DND-41 (cell line): ENCODE results near the gene FDX1.

Source experiments
- ATAC-seq: fragments of 200-7000 bp; cut with Tn5 transposase; 3 replicates; pipeline ENCODE4 v1.9.1; 2021; ENCODE audit warnings: low read depth; ENCODE audit not compliant: insufficient read depth
- DNase-seq: peaks from one replicate; pipeline ENCODE4 v3.0.0-alpha.2; 2020
- H2AFZ ChIP-seq: 2 replicates; pipeline ENCODE4 v1.6.0; 2012; ENCODE audit warnings: low read depth, low read length
- H3K27ac ChIP-seq: 2 replicates; pipeline ENCODE4 v1.5.1; 2012; ENCODE audit warnings: low read length, inconsistent platforms
- H3K27me3 ChIP-seq: fragments of 200-600 bp; sonication (generic); 2 replicates; pipeline ENCODE4 v1.6.0; 2012; ENCODE audit warnings: low read length, mild to moderate bottlenecking, inconsistent platforms; ENCODE audit not compliant: insufficient read depth, poor library complexity
- H3K36me3 ChIP-seq: 2 replicates; pipeline ENCODE4 v1.5.1; 2012; ENCODE audit warnings: low read length, inconsistent platforms; ENCODE audit not compliant: insufficient read depth
- H3K4me1 ChIP-seq: 2 replicates; pipeline ENCODE4 v1.5.1; 2012; ENCODE audit warnings: mild to moderate bottlenecking, low read length; ENCODE audit not compliant: insufficient read depth
- H3K4me2 ChIP-seq: 2 replicates; pipeline ENCODE4 v1.6.0; 2012; ENCODE audit warnings: mild to moderate bottlenecking, moderate library complexity, low read length, inconsistent platforms; ENCODE audit not compliant: insufficient read depth
- H3K4me3 ChIP-seq, 2 experiments: fragments of 200-600 bp in 1 of 2; shearing (Covaris generic) in 1 of 2; 2 replicates each; pipeline ENCODE4 v1.5.1; 2012 to 2016; ENCODE audit warnings: inconsistent platforms in 2 of 2, low read length in 2 of 2, mild to moderate bottlenecking in 2 of 2, low read depth in 1 of 2, moderate library complexity in 1 of 2
- H3K79me2 ChIP-seq: 2 replicates; pipeline ENCODE4 v1.6.0; 2012; ENCODE audit warnings: low read length, inconsistent platforms; ENCODE audit not compliant: insufficient read depth
- H3K9ac ChIP-seq: 2 replicates; pipeline ENCODE4 v1.6.0; 2012; ENCODE audit warnings: low read depth, mild to moderate bottlenecking, inconsistent platforms, low read length, moderate library complexity
- H3K9me3 ChIP-seq: 2 replicates; pipeline ENCODE4 v1.5.1; 2012; ENCODE audit warnings: low read length, moderate library complexity, mild to moderate bottlenecking, inconsistent platforms; ENCODE audit not compliant: insufficient read depth, severe bottlenecking
- H4K20me1 ChIP-seq: 2 replicates; pipeline ENCODE4 v1.6.0; 2012; ENCODE audit warnings: low read length; ENCODE audit not compliant: insufficient read depth
- EZH2 ChIP-seq: IDR thresholded peaks from 3 replicates; pipeline ENCODE4 v1.6.1; 2012; ENCODE audit warnings: borderline replicate concordance, low read depth, mild to moderate bottlenecking, moderate library complexity, low read length, inconsistent platforms; ENCODE audit not compliant: severe bottlenecking
- TF ChIP-seq, protein P1 (sequence below): IDR thresholded peaks from 2 replicates; pipeline ENCODE4 v1.5.1; 2012; ENCODE audit warnings: borderline replicate concordance, low read length, moderate library complexity, mild to moderate bottlenecking; ENCODE audit not compliant: poor library complexity, severe bottlenecking; ENCODE audit errors: extremely low read depth

The FDX1 gene

GRCh38 chr11:110465231-110465630 lies 35.5 kb downstream of the FDX1 start:
- Histone ChIP-seq H2AFZ (no peak overlapping the region), H4K20me1 (no peaks in the 10 kb centered on the region), H3K9ac (no peak overlapping the region), H3K9me3 (no peaks in the 10 kb centered on the region), H3K4me2 (no peak overlapping the region), H3K4me1 (no peaks in the 10 kb centered on the region), H3K79me2 (no peaks in the 10 kb centered on the region), H3K4me3 (no peak overlapping the region), H3K27ac (no peak overlapping the region), H3K27me3 (no peaks in the 10 kb centered on the region), H3K36me3 (peaks cover 12% of the 10 kb centered on the region)
- DNase-seq (no peak), ATAC-seq (no peak)
- TF ChIP-seq, protein P1, sequence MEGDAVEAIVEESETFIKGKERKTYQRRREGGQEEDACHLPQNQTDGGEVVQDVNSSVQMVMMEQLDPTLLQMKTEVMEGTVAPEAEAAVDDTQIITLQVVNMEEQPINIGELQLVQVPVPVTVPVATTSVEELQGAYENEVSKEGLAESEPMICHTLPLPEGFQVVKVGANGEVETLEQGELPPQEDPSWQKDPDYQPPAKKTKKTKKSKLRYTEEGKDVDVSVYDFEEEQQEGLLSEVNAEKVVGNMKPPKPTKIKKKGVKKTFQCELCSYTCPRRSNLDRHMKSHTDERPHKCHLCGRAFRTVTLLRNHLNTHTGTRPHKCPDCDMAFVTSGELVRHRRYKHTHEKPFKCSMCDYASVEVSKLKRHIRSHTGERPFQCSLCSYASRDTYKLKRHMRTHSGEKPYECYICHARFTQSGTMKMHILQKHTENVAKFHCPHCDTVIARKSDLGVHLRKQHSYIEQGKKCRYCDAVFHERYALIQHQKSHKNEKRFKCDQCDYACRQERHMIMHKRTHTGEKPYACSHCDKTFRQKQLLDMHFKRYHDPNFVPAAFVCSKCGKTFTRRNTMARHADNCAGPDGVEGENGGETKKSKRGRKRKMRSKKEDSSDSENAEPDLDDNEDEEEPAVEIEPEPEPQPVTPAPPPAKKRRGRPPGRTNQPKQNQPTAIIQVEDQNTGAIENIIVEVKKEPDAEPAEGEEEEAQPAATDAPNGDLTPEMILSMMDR: no peak
- TF ChIP-seq EZH2: no peak

- Histone ChIP-seq H3K4me3 (no peak overlapping the region), H3K9ac (no peak overlapping the region), H3K27me3 (no peaks in the 10 kb centered on the region), H3K36me3 (peaks cover 6% of the 10 kb centered on the region; the same call in 1 of the 2 replicates), H3K27ac (no peak overlapping the region), H2AFZ (no peak overlapping the region), H4K20me1 (no peaks in the 10 kb centered on the region), H3K9me3 (no peaks in the 10 kb centered on the region), H3K79me2 (no peaks in the 10 kb centered on the region), H3K4me2 (no peak overlapping the region), H3K4me1 (no peaks in the 10 kb centered on the region)
- TF ChIP-seq, protein P1: no peak
- no peak for TF ChIP-seq EZH2
- ATAC-seq (no peak), DNase-seq (no peak)
Measured at GRCh38 chr11:110467556-110467955, 37.8 kb downstream of the FDX1 start.

DNA sequence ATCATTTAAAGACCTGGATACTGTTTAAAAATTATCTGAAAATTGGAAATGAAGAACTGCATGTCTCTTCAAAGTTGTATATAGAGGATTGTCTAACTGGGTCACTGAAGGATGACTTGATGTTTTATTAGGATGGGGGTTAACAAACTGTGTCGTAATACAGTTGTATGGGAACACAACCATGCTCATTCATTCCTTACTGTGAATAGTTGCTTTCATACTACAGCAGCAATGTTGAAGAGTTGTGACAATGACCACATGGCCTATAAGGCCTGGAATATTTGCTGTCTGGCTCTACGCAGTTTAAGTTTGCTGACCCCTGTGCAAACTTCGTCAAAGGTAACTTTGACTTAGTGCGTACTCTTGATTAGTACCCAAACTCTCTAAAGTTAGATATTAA lies 38.4 kb downstream of the FDX1 start:
- no peak for ATAC-seq
- H3K4me1 ChIP-seq: no peaks in the 10 kb centered on the region
- no peak for DNase-seq
- no peak overlapping the region for H3K27ac ChIP-seq
- TF ChIP-seq, protein P1: no peak
- no peak for TF ChIP-seq EZH2
- H2AFZ ChIP-seq: no peak overlapping the region
- H3K4me2 ChIP-seq: no peak overlapping the region
- H3K36me3 ChIP-seq: peaks cover 5% of the 10 kb centered on the region; the same call in 1 of the 2 replicates
- no peaks in the 10 kb centered on the region for H4K20me1 ChIP-seq
- H3K27me3 ChIP-seq: no peaks in the 10 kb centered on the region
- H3K9me3 ChIP-seq: no peaks in the 10 kb centered on the region
- no peaks in the 10 kb centered on the region for H3K79me2 ChIP-seq
- no peak overlapping the region for H3K9ac ChIP-seq
- H3K4me3 ChIP-seq: no peak overlapping the region

- no peaks in the 10 kb centered on the region; the same call in 1 of the 2 replicates for H3K36me3 ChIP-seq
- H3K4me1 ChIP-seq: no peaks in the 10 kb centered on the region
- H3K79me2 ChIP-seq: no peaks in the 10 kb centered on the region
- no peak overlapping the region for H3K4me3 ChIP-seq
- H3K27ac ChIP-seq: no peak overlapping the region
- no peaks in the 10 kb centered on the region for H3K9me3 ChIP-seq
- no peak overlapping the region for H2AFZ ChIP-seq
- TF ChIP-seq, protein P1: no peak
- no peak for TF ChIP-seq EZH2
- no peak for ATAC-seq
- H3K27me3 ChIP-seq: no peaks in the 10 kb centered on the region
- no peak overlapping the region for H3K4me2 ChIP-seq
- no peak for DNase-seq
- no peak overlapping the region for H3K9ac ChIP-seq
- H4K20me1 ChIP-seq: no peaks in the 10 kb centered on the region
Measured at GRCh38 chr11:110469127-110469526, 39.4 kb downstream of the FDX1 start.
